ENCODE results near the gene CENPF. TPM values are rescaled to one million over a fixed set of nuclear protein-coding genes. Genes with fewer than 3 reads are reported as not detected.
A peak's percentile ranks its signal among the peaks of the same experiment; 100 is the strongest.

Gene CENPF
- total RNA-seq, 1 donor from 2014 or later, result 191 TPM

GRCh38 chr1:214635506-214635905, 32.5 kb downstream of the CENPF start:
- Mint-ChIP-seq H3K4me1 (no peaks in the 10 kb centered on the region), H3K9me3 (no peaks in the 10 kb centered on the region), H3K36me3 (ENCODE audit: low read depth) (peaks cover 21% of the 10 kb centered on the region), H3K4me3 (no peak overlapping the region), H3K27ac (ENCODE audit: unreplicated experiment) (no peak overlapping the region), H3K27me3 (ENCODE audit: low read depth) (no peaks in the 10 kb centered on the region)
- DNase-seq (ENCODE audit: low read depth, low spot score), result no peak
- TF ChIP-seq CTCF (conservative IDR thresholded peaks at IDR 0.05), result no peak

- DNase-seq (ENCODE audit: low read depth, low spot score), result no peak
- Mint-ChIP-seq H3K36me3 (ENCODE audit: low read depth) (peaks cover 21% of the 10 kb centered on the region), H3K27ac (ENCODE audit: unreplicated experiment) (no peak overlapping the region), H3K9me3 (no peaks in the 10 kb centered on the region), H3K4me1 (no peaks in the 10 kb centered on the region), H3K27me3 (ENCODE audit: low read depth) (no peaks in the 10 kb centered on the region), H3K4me3 (no peak overlapping the region)
- TF ChIP-seq CTCF (conservative IDR thresholded peaks at IDR 0.05), result no peak
Measured at GRCh38 chr1:214636436-214636835, 33.4 kb downstream of the CENPF start.

GRCh38 chr1:214637125-214637524, 34.1 kb downstream of the CENPF start:
- Mint-ChIP-seq H3K36me3 (ENCODE audit: low read depth) (peaks cover 21% of the 10 kb centered on the region), H3K27me3 (ENCODE audit: low read depth) (no peaks in the 10 kb centered on the region), H3K4me3 (no peak overlapping the region), H3K4me1 (no peaks in the 10 kb centered on the region), H3K27ac (ENCODE audit: unreplicated experiment) (no peak overlapping the region), H3K9me3 (no peaks in the 10 kb centered on the region)
- no peak for DNase-seq (ENCODE audit: low read depth, low spot score)
- no peak for TF ChIP-seq CTCF (conservative IDR thresholded peaks at IDR 0.05)

GRCh38 chr1:214637722-214638458, 34.9 kb downstream of the CENPF start:
- Mint-ChIP-seq H3K9me3 (no peaks in the 10 kb centered on the region), H3K27ac (ENCODE audit: unreplicated experiment) (no peak overlapping the region), H3K4me1 (no peaks in the 10 kb centered on the region), H3K36me3 (ENCODE audit: low read depth) (peaks cover 21% of the 10 kb centered on the region), H3K27me3 (ENCODE audit: low read depth) (no peaks in the 10 kb centered on the region), H3K4me3 (no peak overlapping the region)
- peak; percentile 11 for DNase-seq (ENCODE audit: low read depth, low spot score)
- peak; percentile 80 for TF ChIP-seq CTCF (conservative IDR thresholded peaks at IDR 0.05)

- H3K9me3 Mint-ChIP-seq, result no peaks in the 10 kb centered on the region
- no peak for DNase-seq (ENCODE audit: low read depth, low spot score)
- H3K27me3 Mint-ChIP-seq (ENCODE audit: low read depth), result no peaks in the 10 kb centered on the region
- no peak overlapping the region for H3K4me3 Mint-ChIP-seq
- no peak overlapping the region for H3K27ac Mint-ChIP-seq (ENCODE audit: unreplicated experiment)
- no peak for TF ChIP-seq CTCF (conservative IDR thresholded peaks at IDR 0.05)
- peaks cover 21% of the 10 kb centered on the region for H3K36me3 Mint-ChIP-seq (ENCODE audit: low read depth)
- no peaks in the 10 kb centered on the region for H3K4me1 Mint-ChIP-seq
Measured at GRCh38 chr1:214638459-214638807, 35.4 kb downstream of the CENPF start.

Data from neural crest cell (in vitro differentiated cells).